H9 (cell line): ENCODE data around the gene LRRK2. TPM values are rescaled to one million over a fixed set of nuclear protein-coding genes. Genes with fewer than 3 reads are reported as not detected.

Experiments used
- DNase-seq: peaks from one replicate; pipeline ENCODE4 v3.0.0-alpha.2; 2017
- H2AFZ ChIP-seq: one replicate; pipeline ENCODE4 v1.6.1; 2013; ENCODE audit warnings: mild to moderate bottlenecking, low read length, control low read depth, moderate library complexity
- H2AK5ac ChIP-seq: 2 replicates; pipeline ENCODE4 v1.6.1; 2013; ENCODE audit warnings: low read length, control low read depth, mixed read lengths; ENCODE audit not compliant: insufficient read length
- H2BK120ac ChIP-seq: one replicate; pipeline ENCODE4 v1.6.1; 2013; ENCODE audit warnings: low read depth, mild to moderate bottlenecking, low read length, control low read depth, inconsistent platforms; ENCODE audit not compliant: poor library complexity, severe bottlenecking
- H2BK12ac ChIP-seq: 2 replicates; pipeline ENCODE4 v1.6.1; 2013; ENCODE audit warnings: low read length, control low read depth, mixed read lengths, low read depth; ENCODE audit not compliant: insufficient read length
- H2BK15ac ChIP-seq: 2 replicates; pipeline ENCODE4 v1.6.1; 2013; ENCODE audit warnings: low read depth, low read length, control low read depth
- H2BK20ac ChIP-seq: one replicate; pipeline ENCODE4 v1.6.1; 2013; ENCODE audit warnings: low read depth, mild to moderate bottlenecking, low read length, control low read depth, inconsistent platforms; ENCODE audit not compliant: poor library complexity, severe bottlenecking
- H2BK5ac ChIP-seq: 2 replicates; pipeline ENCODE4 v1.6.1; 2013; ENCODE audit warnings: low read length, control low read depth, mixed read lengths; ENCODE audit not compliant: insufficient read length
- H3K14ac ChIP-seq: 2 replicates; pipeline ENCODE4 v1.6.1; 2013; ENCODE audit warnings: low read length, control low read depth; ENCODE audit not compliant: insufficient read depth
- H3K18ac ChIP-seq: 2 replicates; pipeline ENCODE4 v1.6.1; 2013; ENCODE audit warnings: low read depth, mild to moderate bottlenecking, mixed read lengths, low read length, control low read depth; ENCODE audit not compliant: insufficient read length
- H3K23ac ChIP-seq: 2 replicates; pipeline ENCODE4 v1.6.1; 2013; ENCODE audit warnings: low read length, control low read depth, mixed read lengths, low read depth; ENCODE audit not compliant: insufficient read length
- H3K23me2 ChIP-seq: 2 replicates; pipeline ENCODE4 v1.6.1; 2013; ENCODE audit warnings: low read depth, mild to moderate bottlenecking, mixed read lengths, low read length, control low read depth; ENCODE audit not compliant: insufficient read length, poor library complexity, severe bottlenecking
- H3K27ac ChIP-seq: 2 replicates; pipeline ENCODE4 v1.5.1; 2013; ENCODE audit warnings: low read length, control low read depth, mixed read lengths, low read depth; ENCODE audit not compliant: insufficient read length
- H3K27me3 ChIP-seq: 2 replicates; pipeline ENCODE4 v1.6.1; 2013; ENCODE audit warnings: low read length, control low read depth, inconsistent platforms; ENCODE audit not compliant: insufficient read depth
- H3K4ac ChIP-seq: 2 replicates; pipeline ENCODE4 v1.6.1; 2013; ENCODE audit warnings: low read depth, mild to moderate bottlenecking, control low read depth, inconsistent platforms, low read length, moderate library complexity
- H3K4me1 ChIP-seq: 2 replicates; pipeline ENCODE4 v1.6.1; 2013; ENCODE audit warnings: low read length, control low read depth, inconsistent platforms; ENCODE audit not compliant: insufficient read depth
- H3K4me2 ChIP-seq: 2 replicates; pipeline ENCODE4 v1.6.1; 2013; ENCODE audit warnings: low read length, control low read depth, mixed read lengths; ENCODE audit not compliant: insufficient read length, insufficient read depth
- H3K56ac ChIP-seq: 2 replicates; pipeline ENCODE4 v1.6.1; 2013; ENCODE audit warnings: low read depth, mild to moderate bottlenecking, mixed read lengths, low read length, control low read depth; ENCODE audit not compliant: insufficient read length
- H3K79me1 ChIP-seq: 2 replicates; pipeline ENCODE4 v1.6.1; 2013; ENCODE audit warnings: low read depth, mild to moderate bottlenecking, moderate library complexity, low read length, control low read depth, inconsistent platforms; ENCODE audit not compliant: insufficient read depth, poor library complexity, severe bottlenecking
- H3K79me2 ChIP-seq: 2 replicates; pipeline ENCODE4 v1.6.1; 2013; ENCODE audit warnings: low read length, control low read depth, inconsistent platforms; ENCODE audit not compliant: insufficient read depth
- H3K9ac ChIP-seq: 2 replicates; pipeline ENCODE4 v1.6.1; 2013; ENCODE audit warnings: low read length, control low read depth, mixed read lengths; ENCODE audit not compliant: insufficient read length; ENCODE audit errors: extremely low read depth
- H3K9me3 ChIP-seq: one replicate; pipeline ENCODE4 v1.6.1; 2013; ENCODE audit warnings: low read depth, low read length, inconsistent platforms; ENCODE audit not compliant: control insufficient read depth
- H3T11ph ChIP-seq: one replicate; pipeline ENCODE4 v1.6.1; 2013; ENCODE audit warnings: mild to moderate bottlenecking, low read length, control low read depth, inconsistent platforms
- H4K20me1 ChIP-seq: one replicate; pipeline ENCODE4 v1.6.1; 2013; ENCODE audit not compliant: control insufficient read depth, insufficient read length, insufficient read depth
- H4K5ac ChIP-seq: 2 replicates; pipeline ENCODE4 v1.6.1; 2013; ENCODE audit warnings: low read depth, mild to moderate bottlenecking, mixed read lengths, low read length, control low read depth; ENCODE audit not compliant: insufficient read length
- H4K8ac ChIP-seq: replicated peaks from 2 replicates; pipeline ENCODE4 v1.6.1; 2013; ENCODE audit warnings: low read length, control low read depth, mixed read lengths, low read depth; ENCODE audit not compliant: insufficient read length
- H4K91ac ChIP-seq: 2 replicates; pipeline ENCODE4 v1.6.1; 2013; ENCODE audit warnings: low read depth, mild to moderate bottlenecking, moderate library complexity, mixed read lengths, low read length, control low read depth; ENCODE audit not compliant: insufficient read length
- H3K27ac Mint-ChIP-seq, 3 experiments: 2 replicates in 2 of 3; 3 replicates in 1 of 3; pipeline ENCODE4 v1.8.0; 2020 to 2021; ENCODE audit warnings: mixed read lengths in 3 of 3, mild to moderate bottlenecking in 1 of 3, moderate library complexity in 1 of 3
- H3K27me3 Mint-ChIP-seq: 2 replicates; pipeline ENCODE4 v1.8.0; 2021; ENCODE audit warnings: low read depth, mild to moderate bottlenecking, moderate library complexity, mixed read lengths
- H3K36me3 Mint-ChIP-seq, 3 experiments: 2 replicates in 2 of 3; 3 replicates in 1 of 3; pipeline ENCODE4 v1.8.0; 2020 to 2021; ENCODE audit warnings: low read depth in 3 of 3, mixed read lengths in 3 of 3; ENCODE audit not compliant: insufficient read depth in 1 of 3
- H3K4me1 Mint-ChIP-seq, 2 experiments: 2 replicates each; pipeline ENCODE4 v1.8.0; 2020; ENCODE audit warnings: mixed read lengths in 2 of 2
- H3K4me3 Mint-ChIP-seq, 2 experiments: 2 replicates in 1 of 2; 3 replicates in 1 of 2; pipeline ENCODE4 v1.8.0; 2020 to 2021; ENCODE audit warnings: mild to moderate bottlenecking in 2 of 2, mixed read lengths in 2 of 2, moderate library complexity in 1 of 2
- H3K9me3 Mint-ChIP-seq, 2 experiments: 2 replicates in 1 of 2; 3 replicates in 1 of 2; pipeline ENCODE4 v1.8.0; 2020; ENCODE audit warnings: mild to moderate bottlenecking in 2 of 2, mixed read lengths in 2 of 2, moderate library complexity in 1 of 2
- WGBS: extraction: QIAGEN DNeasy Blood & Tissue Kit; methylation state at CpG from one replicate; pipeline ENCODE4 v1.1.7; 2013; ENCODE audit warnings: missing lambda C conversion rate, low lambda C conversion rate, mixed read lengths; ENCODE audit not compliant: insufficient read length; ENCODE audit errors: extremely low coverage; 5-methylcytosine and 5-hydroxymethylcytosine counted together
- total RNA-seq: library from RNA; stranded (reverse); gene quantifications from 2 replicates; pipeline ENCODE4 v1.2.1, GENCODE V29; 2021
- TF ChIP-seq, protein P1 (sequence below): fragments of 200-600 bp; sonication (generic); conservative IDR thresholded peaks from 3 replicates; pipeline ENCODE4 v1.8.0; 2021; ENCODE audit warnings: antibody characterized with exemption, mild to moderate bottlenecking

The LRRK2 gene
- total RNA-seq, 1 experiment from 2014 or later = 0.17 TPM

DNA sequence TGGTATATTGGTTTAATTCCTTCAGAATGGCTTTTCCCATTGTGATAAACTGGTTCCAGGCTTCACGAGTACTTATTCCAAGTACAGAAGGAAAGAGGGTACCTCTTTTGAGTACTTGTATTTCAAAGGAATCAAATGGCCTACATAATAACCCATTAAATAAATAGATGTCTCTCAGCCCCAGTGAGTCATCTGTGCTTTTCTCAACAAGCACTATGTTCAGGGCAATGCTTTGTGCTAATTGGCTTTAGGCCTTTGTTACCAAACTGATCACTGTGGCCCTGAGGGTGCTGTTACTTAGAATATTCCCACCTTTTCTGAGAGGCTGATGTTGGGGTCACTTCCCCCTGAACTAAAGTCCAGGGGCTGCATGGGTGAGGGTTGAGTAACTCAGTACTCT is 107.1 kb downstream of the LRRK2 start:
- Histone ChIP-seq H3K27ac (no peak overlapping the region), H3K79me2 (no peaks in the 10 kb centered on the region), H3K23ac (no peak overlapping the region), H2BK20ac (no peak overlapping the region), H2BK5ac (no peak overlapping the region), H4K8ac (no peak overlapping the region), H2AK5ac (no peak overlapping the region), H3K4ac (no peak overlapping the region), H3K9ac (no peak overlapping the region), H3K18ac (no peak overlapping the region), H3K27me3 (no peaks in the 10 kb centered on the region), H3K56ac (no peak overlapping the region), H3K14ac (no peak overlapping the region), H4K91ac (no peak overlapping the region), H2AFZ (no peak overlapping the region), H3K23me2 (no peaks in the 10 kb centered on the region), H2BK120ac (no peak overlapping the region), H3K9me3 (no peaks in the 10 kb centered on the region), H2BK15ac (no peak overlapping the region), H4K5ac (no peak overlapping the region), H4K20me1 (no peaks in the 10 kb centered on the region), H3K4me1 (no peaks in the 10 kb centered on the region), H3K79me1 (no peaks in the 10 kb centered on the region), H3K4me2 (no peak overlapping the region), H3T11ph (no peak overlapping the region), H2BK12ac (no peak overlapping the region)
- H3K4me3 Mint-ChIP-seq = no peak overlapping the region
- no peak overlapping the region for H3K27ac Mint-ChIP-seq
- 0 out of 4 replicates have a peak, but pooled peaks cover 0 to 2% of the 10 kb centered on the region in 2 experiments for H3K4me1 Mint-ChIP-seq
- peaks cover 13 to 19% of the 10 kb centered on the region in 2 experiments for H3K9me3 Mint-ChIP-seq
- DNase-seq = no peak
- no CpG with 5 or more reads among the region's 1 CpG for WGBS
- peaks cover 2 to 19% (median 8%) of the 10 kb centered on the region in 3 experiments; a peak in 4 of 7 replicates for H3K36me3 Mint-ChIP-seq
- no peaks in the 10 kb centered on the region for H3K27me3 Mint-ChIP-seq
- TF ChIP-seq, protein P1, sequence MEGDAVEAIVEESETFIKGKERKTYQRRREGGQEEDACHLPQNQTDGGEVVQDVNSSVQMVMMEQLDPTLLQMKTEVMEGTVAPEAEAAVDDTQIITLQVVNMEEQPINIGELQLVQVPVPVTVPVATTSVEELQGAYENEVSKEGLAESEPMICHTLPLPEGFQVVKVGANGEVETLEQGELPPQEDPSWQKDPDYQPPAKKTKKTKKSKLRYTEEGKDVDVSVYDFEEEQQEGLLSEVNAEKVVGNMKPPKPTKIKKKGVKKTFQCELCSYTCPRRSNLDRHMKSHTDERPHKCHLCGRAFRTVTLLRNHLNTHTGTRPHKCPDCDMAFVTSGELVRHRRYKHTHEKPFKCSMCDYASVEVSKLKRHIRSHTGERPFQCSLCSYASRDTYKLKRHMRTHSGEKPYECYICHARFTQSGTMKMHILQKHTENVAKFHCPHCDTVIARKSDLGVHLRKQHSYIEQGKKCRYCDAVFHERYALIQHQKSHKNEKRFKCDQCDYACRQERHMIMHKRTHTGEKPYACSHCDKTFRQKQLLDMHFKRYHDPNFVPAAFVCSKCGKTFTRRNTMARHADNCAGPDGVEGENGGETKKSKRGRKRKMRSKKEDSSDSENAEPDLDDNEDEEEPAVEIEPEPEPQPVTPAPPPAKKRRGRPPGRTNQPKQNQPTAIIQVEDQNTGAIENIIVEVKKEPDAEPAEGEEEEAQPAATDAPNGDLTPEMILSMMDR = no peak
